ENCODE measurements around the gene NFYB.
"Not testable (repeated sequence)": the region's sequence is repeated elsewhere in the genome, so short reads cannot be mapped to it uniquely, and the experiment has no call there.

The NFYB gene

GRCh38 chr12:104165801-104166200 is 27.8 kb upstream of the NFYB start:
- Histone ChIP-seq H4K20me1 (ENCODE audit: control insufficient read depth, insufficient read depth, low read depth, low read length) (no peaks in the 10 kb centered on the region), H3K4me2 (ENCODE audit: low read length) (no peak overlapping the region), H3K9me2 (replicated peaks; ENCODE audit: control insufficient read depth, low read length) (no peaks in the 10 kb centered on the region), H3K79me2 (ENCODE audit: control insufficient read depth, low read length) (no peaks in the 10 kb centered on the region), H3K9me3 (ENCODE audit: control insufficient read depth, insufficient read depth, low read length) (no peaks in the 10 kb centered on the region), H3F3A (ENCODE audit: control insufficient read depth, insufficient read depth) (no peaks in the 10 kb centered on the region), H3K27ac (ENCODE audit: low read depth, low read length) (no peak overlapping the region), H3K4me3 (ENCODE audit: low read length) (no peak overlapping the region), H3K36me3 (ENCODE audit: control insufficient read depth, low read length) (no peaks in the 10 kb centered on the region), H3K27me3 (ENCODE audit: control insufficient read depth, low read length) (peaks cover 10% of the 10 kb centered on the region), H3K4me1 (ENCODE audit: control insufficient read depth, low read length) (no peaks in the 10 kb centered on the region)
- TF ChIP-seq CTCF (IDR thresholded peaks at IDR 0.05; ENCODE audit: low read depth, low read length, poor library complexity, severe bottlenecking) (no peak), EZH2phosphoT487 (IDR thresholded peaks at IDR 0.05; ENCODE audit: borderline replicate concordance, low read length) (no peak)

GRCh38 chr12:104164634-104165033 is 26.6 kb upstream of the NFYB start:
- no peak for TF ChIP-seq CTCF (IDR thresholded peaks at IDR 0.05; ENCODE audit: low read depth, low read length, poor library complexity, severe bottlenecking)
- no peak for TF ChIP-seq EZH2phosphoT487 (IDR thresholded peaks at IDR 0.05; ENCODE audit: borderline replicate concordance, low read length)
- no peak overlapping the region for H3K27ac ChIP-seq (ENCODE audit: low read depth, low read length)
- no peaks in the 10 kb centered on the region for H3K9me3 ChIP-seq (ENCODE audit: control insufficient read depth, insufficient read depth, low read length)
- H3F3A ChIP-seq (ENCODE audit: control insufficient read depth, insufficient read depth): no peaks in the 10 kb centered on the region
- H3K9me2 ChIP-seq (replicated peaks; ENCODE audit: control insufficient read depth, low read length): no peaks in the 10 kb centered on the region
- H3K4me3 ChIP-seq (ENCODE audit: low read length): no peak overlapping the region
- no peaks in the 10 kb centered on the region for H3K79me2 ChIP-seq (ENCODE audit: control insufficient read depth, low read length)
- H3K36me3 ChIP-seq (ENCODE audit: control insufficient read depth, low read length): no peaks in the 10 kb centered on the region
- H3K27me3 ChIP-seq (ENCODE audit: control insufficient read depth, low read length): peaks cover 10% of the 10 kb centered on the region
- H3K4me1 ChIP-seq (ENCODE audit: control insufficient read depth, low read length): no peaks in the 10 kb centered on the region
- no peak overlapping the region for H3K4me2 ChIP-seq (ENCODE audit: low read length)
- H4K20me1 ChIP-seq (ENCODE audit: control insufficient read depth, insufficient read depth, low read depth, low read length): no peaks in the 10 kb centered on the region

GRCh38 chr12:104163631-104164030 is 25.6 kb upstream of the NFYB start:
- H3K36me3 ChIP-seq (ENCODE audit: control insufficient read depth, low read length): no peaks in the 10 kb centered on the region

GRCh38 chr12:104163028-104163427 is 25.0 kb upstream of the NFYB start:
- not testable (repeated sequence) for H3K27ac ChIP-seq (ENCODE audit: low read depth, low read length); H3K27me3 ChIP-seq (ENCODE audit: control insufficient read depth, low read length); H3K4me2 ChIP-seq (ENCODE audit: low read length); H4K20me1 ChIP-seq (ENCODE audit: control insufficient read depth, insufficient read depth, low read depth, low read length); H3K79me2 ChIP-seq (ENCODE audit: control insufficient read depth, low read length); H3K4me3 ChIP-seq (ENCODE audit: low read length); H3K36me3 ChIP-seq (ENCODE audit: control insufficient read depth, low read length); H3K9me2 ChIP-seq (replicated peaks; ENCODE audit: control insufficient read depth, low read length); H3K9me3 ChIP-seq (ENCODE audit: control insufficient read depth, insufficient read depth, low read length); H3K4me1 ChIP-seq (ENCODE audit: control insufficient read depth, low read length); H3F3A ChIP-seq (ENCODE audit: control insufficient read depth, insufficient read depth)

More at GRCh38 chr12:104163631-104164030, 25.6 kb upstream of the NFYB start:
- H3K9me2 ChIP-seq (replicated peaks; ENCODE audit: control insufficient read depth, low read length): no peaks in the 10 kb centered on the region
- H4K20me1 ChIP-seq (ENCODE audit: control insufficient read depth, insufficient read depth, low read depth, low read length): no peaks in the 10 kb centered on the region
- TF ChIP-seq EZH2phosphoT487 (IDR thresholded peaks at IDR 0.05; ENCODE audit: borderline replicate concordance, low read length) (no peak), CTCF (IDR thresholded peaks at IDR 0.05; ENCODE audit: low read depth, low read length, poor library complexity, severe bottlenecking) (no peak)
- no peak overlapping the region for H3K4me2 ChIP-seq (ENCODE audit: low read length)
- no peaks in the 10 kb centered on the region for H3F3A ChIP-seq (ENCODE audit: control insufficient read depth, insufficient read depth)
- H3K27ac ChIP-seq (ENCODE audit: low read depth, low read length): no peak overlapping the region
- H3K4me1 ChIP-seq (ENCODE audit: control insufficient read depth, low read length): no peaks in the 10 kb centered on the region
- peaks cover 10% of the 10 kb centered on the region for H3K27me3 ChIP-seq (ENCODE audit: control insufficient read depth, low read length)
- no peaks in the 10 kb centered on the region for H3K9me3 ChIP-seq (ENCODE audit: control insufficient read depth, insufficient read depth, low read length)
- no peak overlapping the region for H3K4me3 ChIP-seq (ENCODE audit: low read length)
- H3K79me2 ChIP-seq (ENCODE audit: control insufficient read depth, low read length): no peaks in the 10 kb centered on the region
